ENCODE measurements around the gene MAK. TPM values are rescaled to one million over a fixed set of nuclear protein-coding genes. Genes with fewer than 3 reads are reported as not detected.

MAK gene
- total and polyA plus RNA-seq, 4 donors: 0.02 to 0.26 (median 0.13) TPM

DNA sequence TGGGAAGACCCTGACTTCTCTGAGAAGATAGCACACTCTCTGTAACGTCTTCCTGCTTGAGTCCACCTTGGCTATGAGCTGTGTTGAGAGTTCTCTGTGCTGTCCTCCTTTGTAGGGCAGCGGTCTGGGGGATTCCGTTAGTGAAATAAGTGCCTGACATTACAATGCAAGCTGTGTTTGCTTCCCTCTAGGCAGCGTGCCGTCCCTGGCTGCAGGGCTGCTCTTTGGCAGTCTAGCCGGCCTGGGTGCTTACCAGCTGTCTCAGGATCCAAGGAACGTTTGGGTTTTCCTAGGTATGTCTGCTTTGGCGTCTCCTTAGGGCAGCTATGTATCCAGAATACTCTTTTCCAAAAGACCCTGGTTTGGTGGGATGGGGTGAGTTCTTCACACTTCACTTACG is 112.6 kb downstream of the MAK start:
- Histone ChIP-seq H3K4me3 (ENCODE audit: low read depth in 1 of 3, low read length in 3 of 3) (no peak overlapping the region), H3K9me3 (ENCODE audit: control insufficient read depth in 4 of 4, low read length in 3 of 4) (no peaks in the 10 kb centered on the region), H3K27ac (ENCODE audit: low read depth in 1 of 2, low read length in 2 of 2) (no peak overlapping the region), H3K27me3 (ENCODE audit: control insufficient read depth in 4 of 4, insufficient read depth in 4 of 4, low read length in 3 of 4) (no peaks in the 10 kb centered on the region), H3K4me1 (ENCODE audit: control insufficient read depth in 4 of 4, insufficient read depth in 4 of 4, low read length in 3 of 4) (peaks cover 2 to 19% (median 14%) of the 10 kb centered on the region in 4 donors), H3K36me3 (ENCODE audit: control insufficient read depth in 4 of 4, insufficient read depth in 3 of 4, low read depth in 1 of 4, low read length in 3 of 4) (peaks cover 7 to 34% (median 18%) of the 10 kb centered on the region in 4 donors), H3K9ac (ENCODE audit: low read depth in 1 of 2, low read length in 2 of 2) (no peak overlapping the region)
- WGBS: 92% methylated on average over 9 of the region's 9 CpGs
- TF ChIP-seq, protein P1, sequence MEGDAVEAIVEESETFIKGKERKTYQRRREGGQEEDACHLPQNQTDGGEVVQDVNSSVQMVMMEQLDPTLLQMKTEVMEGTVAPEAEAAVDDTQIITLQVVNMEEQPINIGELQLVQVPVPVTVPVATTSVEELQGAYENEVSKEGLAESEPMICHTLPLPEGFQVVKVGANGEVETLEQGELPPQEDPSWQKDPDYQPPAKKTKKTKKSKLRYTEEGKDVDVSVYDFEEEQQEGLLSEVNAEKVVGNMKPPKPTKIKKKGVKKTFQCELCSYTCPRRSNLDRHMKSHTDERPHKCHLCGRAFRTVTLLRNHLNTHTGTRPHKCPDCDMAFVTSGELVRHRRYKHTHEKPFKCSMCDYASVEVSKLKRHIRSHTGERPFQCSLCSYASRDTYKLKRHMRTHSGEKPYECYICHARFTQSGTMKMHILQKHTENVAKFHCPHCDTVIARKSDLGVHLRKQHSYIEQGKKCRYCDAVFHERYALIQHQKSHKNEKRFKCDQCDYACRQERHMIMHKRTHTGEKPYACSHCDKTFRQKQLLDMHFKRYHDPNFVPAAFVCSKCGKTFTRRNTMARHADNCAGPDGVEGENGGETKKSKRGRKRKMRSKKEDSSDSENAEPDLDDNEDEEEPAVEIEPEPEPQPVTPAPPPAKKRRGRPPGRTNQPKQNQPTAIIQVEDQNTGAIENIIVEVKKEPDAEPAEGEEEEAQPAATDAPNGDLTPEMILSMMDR (IDR thresholded peaks at IDR 0.05; ENCODE audit: low read depth, low read length, missing input control): no peak
- TF ChIP-seq HNF4G (IDR thresholded peaks at IDR 0.05) (no peak), FOXA2 (IDR thresholded peaks at IDR 0.05) (no peak), YY1 (IDR thresholded peaks at IDR 0.05) (no peak), JUND (IDR thresholded peaks at IDR 0.05) (no peak), RAD21 (IDR thresholded peaks at IDR 0.05) (no peak), GABPA (IDR thresholded peaks at IDR 0.05 in 1 of 2, conservative IDR thresholded peaks at IDR 0.05 in 1 of 2) (no peak), EGR1 (IDR thresholded peaks at IDR 0.05; ENCODE audit: low read depth in 2 of 2) (no peak)
- TF ChIP-seq, protein P2, sequence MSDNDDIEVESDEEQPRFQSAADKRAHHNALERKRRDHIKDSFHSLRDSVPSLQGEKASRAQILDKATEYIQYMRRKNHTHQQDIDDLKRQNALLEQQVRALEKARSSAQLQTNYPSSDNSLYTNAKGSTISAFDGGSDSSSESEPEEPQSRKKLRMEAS (IDR thresholded peaks at IDR 0.05): no peak
- TF ChIP-seq, protein P3, sequence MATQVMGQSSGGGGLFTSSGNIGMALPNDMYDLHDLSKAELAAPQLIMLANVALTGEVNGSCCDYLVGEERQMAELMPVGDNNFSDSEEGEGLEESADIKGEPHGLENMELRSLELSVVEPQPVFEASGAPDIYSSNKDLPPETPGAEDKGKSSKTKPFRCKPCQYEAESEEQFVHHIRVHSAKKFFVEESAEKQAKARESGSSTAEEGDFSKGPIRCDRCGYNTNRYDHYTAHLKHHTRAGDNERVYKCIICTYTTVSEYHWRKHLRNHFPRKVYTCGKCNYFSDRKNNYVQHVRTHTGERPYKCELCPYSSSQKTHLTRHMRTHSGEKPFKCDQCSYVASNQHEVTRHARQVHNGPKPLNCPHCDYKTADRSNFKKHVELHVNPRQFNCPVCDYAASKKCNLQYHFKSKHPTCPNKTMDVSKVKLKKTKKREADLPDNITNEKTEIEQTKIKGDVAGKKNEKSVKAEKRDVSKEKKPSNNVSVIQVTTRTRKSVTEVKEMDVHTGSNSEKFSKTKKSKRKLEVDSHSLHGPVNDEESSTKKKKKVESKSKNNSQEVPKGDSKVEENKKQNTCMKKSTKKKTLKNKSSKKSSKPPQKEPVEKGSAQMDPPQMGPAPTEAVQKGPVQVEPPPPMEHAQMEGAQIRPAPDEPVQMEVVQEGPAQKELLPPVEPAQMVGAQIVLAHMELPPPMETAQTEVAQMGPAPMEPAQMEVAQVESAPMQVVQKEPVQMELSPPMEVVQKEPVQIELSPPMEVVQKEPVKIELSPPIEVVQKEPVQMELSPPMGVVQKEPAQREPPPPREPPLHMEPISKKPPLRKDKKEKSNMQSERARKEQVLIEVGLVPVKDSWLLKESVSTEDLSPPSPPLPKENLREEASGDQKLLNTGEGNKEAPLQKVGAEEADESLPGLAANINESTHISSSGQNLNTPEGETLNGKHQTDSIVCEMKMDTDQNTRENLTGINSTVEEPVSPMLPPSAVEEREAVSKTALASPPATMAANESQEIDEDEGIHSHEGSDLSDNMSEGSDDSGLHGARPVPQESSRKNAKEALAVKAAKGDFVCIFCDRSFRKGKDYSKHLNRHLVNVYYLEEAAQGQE (IDR thresholded peaks at IDR 0.05): no peak
- no peak for DNase-seq (ENCODE audit: low spot score)

DNA sequence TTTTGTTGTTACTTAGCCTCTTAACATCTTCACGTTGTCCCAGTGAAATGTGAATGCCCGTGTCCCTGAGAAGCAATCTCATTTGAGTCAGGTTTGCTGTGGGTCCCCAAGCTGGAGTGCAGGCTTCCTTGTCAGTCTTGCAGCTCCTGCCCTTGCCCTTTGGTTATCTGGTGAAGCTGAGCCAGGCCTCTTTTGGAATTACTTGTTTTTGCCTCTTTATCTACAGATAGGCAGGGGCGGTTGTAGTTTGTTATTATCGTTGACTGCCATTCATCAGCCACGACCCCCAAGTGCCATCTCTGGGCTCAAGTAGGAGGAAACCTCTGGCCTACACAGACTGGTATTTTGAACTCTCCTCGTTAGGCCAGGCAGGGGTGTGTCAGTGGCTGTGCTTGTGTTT is 113.3 kb downstream of the MAK start:
- Histone ChIP-seq H3K27ac (ENCODE audit: low read depth in 1 of 2, low read length in 2 of 2) (no peak overlapping the region), H3K9me3 (ENCODE audit: control insufficient read depth in 4 of 4, low read length in 3 of 4) (no peaks in the 10 kb centered on the region), H3K4me1 (ENCODE audit: control insufficient read depth in 4 of 4, insufficient read depth in 4 of 4, low read length in 3 of 4) (peaks cover 2 to 19% (median 14%) of the 10 kb centered on the region in 4 donors), H3K36me3 (ENCODE audit: control insufficient read depth in 4 of 4, insufficient read depth in 3 of 4, low read depth in 1 of 4, low read length in 3 of 4) (peaks cover 7 to 28% (median 15%) of the 10 kb centered on the region in 4 donors), H3K4me3 (ENCODE audit: low read depth in 1 of 3, low read length in 3 of 3) (no peak overlapping the region), H3K9ac (ENCODE audit: low read depth in 1 of 2, low read length in 2 of 2) (no peak overlapping the region), H3K27me3 (ENCODE audit: control insufficient read depth in 4 of 4, insufficient read depth in 4 of 4, low read length in 3 of 4) (no peaks in the 10 kb centered on the region)
- WGBS: 76% methylated on average over 6 of the region's 6 CpGs
- peak; percentile 57 for DNase-seq (ENCODE audit: low spot score)
- TF ChIP-seq, protein P4, sequence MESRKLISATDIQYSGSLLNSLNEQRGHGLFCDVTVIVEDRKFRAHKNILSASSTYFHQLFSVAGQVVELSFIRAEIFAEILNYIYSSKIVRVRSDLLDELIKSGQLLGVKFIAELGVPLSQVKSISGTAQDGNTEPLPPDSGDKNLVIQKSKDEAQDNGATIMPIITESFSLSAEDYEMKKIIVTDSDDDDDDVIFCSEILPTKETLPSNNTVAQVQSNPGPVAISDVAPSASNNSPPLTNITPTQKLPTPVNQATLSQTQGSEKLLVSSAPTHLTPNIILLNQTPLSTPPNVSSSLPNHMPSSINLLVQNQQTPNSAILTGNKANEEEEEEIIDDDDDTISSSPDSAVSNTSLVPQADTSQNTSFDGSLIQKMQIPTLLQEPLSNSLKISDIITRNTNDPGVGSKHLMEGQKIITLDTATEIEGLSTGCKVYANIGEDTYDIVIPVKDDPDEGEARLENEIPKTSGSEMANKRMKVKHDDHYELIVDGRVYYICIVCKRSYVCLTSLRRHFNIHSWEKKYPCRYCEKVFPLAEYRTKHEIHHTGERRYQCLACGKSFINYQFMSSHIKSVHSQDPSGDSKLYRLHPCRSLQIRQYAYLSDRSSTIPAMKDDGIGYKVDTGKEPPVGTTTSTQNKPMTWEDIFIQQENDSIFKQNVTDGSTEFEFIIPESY (IDR thresholded peaks at IDR 0.05): no peak
- TF ChIP-seq YY1 (IDR thresholded peaks at IDR 0.05) (no peak), RAD21 (IDR thresholded peaks at IDR 0.05) (no peak), FOXA2 (IDR thresholded peaks at IDR 0.05) (no peak), RXRA (IDR thresholded peaks at IDR 0.05) (no peak), NR2F2 (IDR thresholded peaks at IDR 0.05) (no peak), GABPA (IDR thresholded peaks at IDR 0.05 in 1 of 2, conservative IDR thresholded peaks at IDR 0.05 in 1 of 2) (no peak), HNF4G (IDR thresholded peaks at IDR 0.05) (no peak), SP1 (IDR thresholded peaks at IDR 0.05) (no peak), FOXA1 (IDR thresholded peaks at IDR 0.05) (no peak), JUND (IDR thresholded peaks at IDR 0.05) (no peak), TAF1 (conservative IDR thresholded peaks at IDR 0.05) (no peak)
- TF ChIP-seq, protein P2 (IDR thresholded peaks at IDR 0.05): no peak
- TF ChIP-seq, protein P5, sequence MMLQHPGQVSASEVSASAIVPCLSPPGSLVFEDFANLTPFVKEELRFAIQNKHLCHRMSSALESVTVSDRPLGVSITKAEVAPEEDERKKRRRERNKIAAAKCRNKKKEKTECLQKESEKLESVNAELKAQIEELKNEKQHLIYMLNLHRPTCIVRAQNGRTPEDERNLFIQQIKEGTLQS (IDR thresholded peaks at IDR 0.05): no peak
- TF ChIP-seq, protein P3 (IDR thresholded peaks at IDR 0.05): no peak
- TF ChIP-seq, protein P1 (IDR thresholded peaks at IDR 0.05; ENCODE audit: low read depth, low read length, missing input control): no peak

All from liver (tissue), 9 donors.